CD8-positive, alpha-beta memory T cell (primary cell): Measurements from ENCODE around the gene HAPLN1. TPM values are rescaled to one million over a fixed set of nuclear protein-coding genes. Genes with fewer than 3 reads are reported as not detected.

ENCODE experiments used
- CTCF ChIA-PET: fragments of 350-600 bp; sonication (Branson Sonifier 250); formaldehyde crosslinking; loops from one replicate; lab custom pipeline; 2021; ENCODE audit warnings: antibody characterized with exemption; lab: Charles Lee
- POLR2A ChIA-PET: fragments of 350-600 bp; sonication (Branson Sonifier 250); formaldehyde crosslinking; loops from one replicate; lab custom pipeline; 2021; ENCODE audit warnings: antibody characterized with exemption; lab: Charles Lee
- DNase-seq, 5 donors: peaks; one replicate each; pipeline versions ENCODE4 v3.0.0 to v3.0.0-alpha.2; 2020 to 2022; ENCODE audit warnings: mixed read lengths in 1 of 5
- H3K27ac ChIP-seq: one replicate; pipeline ENCODE4 v1.7.0; 2013; ENCODE audit warnings: low read depth, mild to moderate bottlenecking, low read length, moderate library complexity
- H3K27me3 ChIP-seq: 2 replicates; pipeline ENCODE4 v1.7.0; 2013; ENCODE audit warnings: low read length, mild to moderate bottlenecking; ENCODE audit not compliant: insufficient read depth, poor library complexity, severe bottlenecking
- H3K36me3 ChIP-seq: 2 replicates; pipeline ENCODE4 v1.7.0; 2013; ENCODE audit warnings: mild to moderate bottlenecking, low read length, moderate library complexity; ENCODE audit not compliant: insufficient read depth
- H3K4me1 ChIP-seq: 2 replicates; pipeline ENCODE4 v1.7.0; 2013; ENCODE audit warnings: mild to moderate bottlenecking, low read length, moderate library complexity; ENCODE audit not compliant: insufficient read depth
- H3K4me3 ChIP-seq: 2 replicates; pipeline ENCODE4 v1.7.0; 2013; ENCODE audit warnings: mild to moderate bottlenecking, low read length
- H3K9me3 ChIP-seq: 2 replicates; pipeline ENCODE4 v1.7.0; 2013; ENCODE audit warnings: mild to moderate bottlenecking, low read length
- H3K27ac Mint-ChIP-seq, 8 donors: one replicate each; pipeline ENCODE4 v1.8.0; 2020 to 2021; ENCODE audit warnings: mixed read lengths in 8 of 8, mild to moderate bottlenecking in 6 of 8, inconsistent platforms in 3 of 8, moderate library complexity in 3 of 8
- H3K27me3 Mint-ChIP-seq, 2 donors: one replicate each; pipeline ENCODE4 v1.8.0; 2020 to 2021; ENCODE audit warnings: mixed read lengths in 2 of 2, mild to moderate bottlenecking in 1 of 2, moderate library complexity in 1 of 2
- H3K36me3 Mint-ChIP-seq, 3 donors: one replicate each; pipeline ENCODE4 v1.8.0; 2020 to 2021; ENCODE audit warnings: mixed read lengths in 3 of 3, inconsistent platforms in 1 of 3, mild to moderate bottlenecking in 1 of 3
- H3K4me1 Mint-ChIP-seq, 3 donors: one replicate each; pipeline ENCODE4 v1.8.0; 2020 to 2021; ENCODE audit warnings: mixed read lengths in 3 of 3, inconsistent platforms in 1 of 3, mild to moderate bottlenecking in 1 of 3
- H3K4me3 Mint-ChIP-seq, 7 donors: one replicate each; pipeline ENCODE4 v1.8.0; 2020 to 2021; ENCODE audit warnings: mixed read lengths in 7 of 7, mild to moderate bottlenecking in 6 of 7, moderate library complexity in 4 of 7, inconsistent platforms in 2 of 7
- H3K9me3 Mint-ChIP-seq, 5 donors: one replicate each; pipeline ENCODE4 v1.8.0; 2020 to 2022; ENCODE audit warnings: mixed read lengths in 5 of 5, mild to moderate bottlenecking in 3 of 5, moderate library complexity in 2 of 5, inconsistent platforms in 1 of 5
- polyA plus RNA-seq: library from polyadenylated mRNA; unstranded; fragments of 300-500 nt; fragmentation: Illumina TruSeq; gene quantifications from one replicate; pipeline ENCODE4 v1.2.3, GENCODE V29; 2021
- total RNA-seq, 2 experiments: library from RNA; stranded (reverse); gene quantifications; one replicate each; pipeline ENCODE4 v1.2.3, GENCODE V29; 2021

The HAPLN1 gene
- total and polyA plus RNA-seq, 3 experiments from 2014 or later, result not detected

- H3K27ac Mint-ChIP-seq, result no peak overlapping the region
Measured at GRCh38 chr5:83715236-83716065, 5.2 kb downstream of the HAPLN1 start.

DNA sequence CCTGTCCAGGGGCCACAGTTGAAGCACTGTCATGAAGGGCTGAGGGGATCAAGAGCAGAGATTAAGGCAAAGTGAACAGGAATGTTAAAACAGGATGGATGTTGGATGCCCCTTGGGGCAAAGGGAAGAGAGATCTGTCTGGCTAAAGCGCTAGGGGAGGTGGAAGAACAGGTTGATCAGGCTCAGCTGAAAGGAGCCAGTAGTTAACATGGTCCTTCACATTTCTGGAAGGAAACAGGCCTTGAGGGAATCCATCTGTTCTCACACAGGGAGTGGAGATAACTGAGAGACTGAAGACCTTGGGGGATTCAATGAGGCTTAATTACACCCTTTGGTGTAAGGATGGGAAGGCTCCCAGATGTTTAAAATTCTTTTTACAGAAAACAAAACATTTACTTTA is 5.8 kb downstream of the HAPLN1 start:
- Histone ChIP-seq H3K4me3 (no peak overlapping the region), H3K4me1 (no peaks in the 10 kb centered on the region), H3K9me3 (no peaks in the 10 kb centered on the region), H3K27ac (no peak overlapping the region), H3K36me3 (no peaks in the 10 kb centered on the region), H3K27me3 (peaks cover 4% of the 10 kb centered on the region)
- H3K27me3 Mint-ChIP-seq, result peaks cover 5 to 22% of the 10 kb centered on the region in 2 donors
- DNase-seq, result no peak
- H3K27ac Mint-ChIP-seq, result no peak overlapping the region
- H3K36me3 Mint-ChIP-seq, result no peaks in the 10 kb centered on the region
- H3K9me3 Mint-ChIP-seq, result no peaks in the 10 kb centered on the region
- no peaks in the 10 kb centered on the region for H3K4me1 Mint-ChIP-seq
- ChIA-PET CTCF (no interaction called here), POLR2A (no interaction called here)
- H3K4me3 Mint-ChIP-seq, result no peak overlapping the region

More at GRCh38 chr5:83715236-83716065, 5.2 kb downstream of the HAPLN1 start:
- ChIA-PET CTCF (no interaction called here), POLR2A (no interaction called here)
- H3K27ac ChIP-seq, result no peak overlapping the region
- no peak for DNase-seq
- no peak overlapping the region for H3K4me3 ChIP-seq
- peaks cover 5 to 28% of the 10 kb centered on the region in 2 donors for H3K27me3 Mint-ChIP-seq
- no peaks in the 10 kb centered on the region for H3K4me1 ChIP-seq
- no peaks in the 10 kb centered on the region for H3K9me3 Mint-ChIP-seq
- H3K36me3 ChIP-seq, result no peaks in the 10 kb centered on the region
- H3K4me3 Mint-ChIP-seq, result no peak overlapping the region
- no peaks in the 10 kb centered on the region for H3K4me1 Mint-ChIP-seq
- no peaks in the 10 kb centered on the region for H3K9me3 ChIP-seq
- peaks cover 4% of the 10 kb centered on the region for H3K27me3 ChIP-seq
- no peaks in the 10 kb centered on the region for H3K36me3 Mint-ChIP-seq

DNA sequence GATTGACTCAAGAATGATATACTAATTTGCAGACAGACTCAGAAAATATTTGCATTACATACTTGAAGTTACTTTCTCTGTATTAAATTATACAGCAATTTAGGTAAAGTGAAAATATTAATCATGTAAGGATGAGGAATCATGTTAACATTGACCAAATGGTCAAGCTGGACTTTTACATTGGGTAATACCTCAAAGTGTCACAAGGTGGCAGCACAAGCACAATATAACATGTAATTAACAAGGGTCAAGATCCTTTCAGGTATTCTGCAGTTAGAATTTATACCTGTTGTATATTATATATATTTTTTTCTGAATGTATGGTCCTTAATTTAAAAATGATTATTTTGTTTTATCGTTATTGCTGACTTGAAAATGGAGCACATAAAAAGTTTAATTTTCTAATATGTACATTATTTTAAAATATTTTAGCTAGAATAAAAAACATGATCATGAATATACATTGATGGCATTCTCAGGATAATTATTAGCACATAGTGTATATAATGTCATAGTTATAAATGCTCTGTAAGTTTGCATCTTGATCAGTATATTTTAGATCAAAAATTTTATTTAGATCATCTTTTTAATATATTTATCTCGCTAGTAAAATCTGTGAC is 8.6 kb downstream of the HAPLN1 start:
- Histone ChIP-seq H3K27me3 (no peaks in the 10 kb centered on the region), H3K4me1 (no peaks in the 10 kb centered on the region), H3K36me3 (no peaks in the 10 kb centered on the region), H3K4me3 (no peak overlapping the region), H3K27ac (no peak overlapping the region), H3K9me3 (no peaks in the 10 kb centered on the region)
- POLR2A ChIA-PET, result no interaction called here
- peaks cover 0 to under 1% of the 10 kb centered on the region in 2 donors for H3K27me3 Mint-ChIP-seq
- H3K27ac Mint-ChIP-seq, result no peak overlapping the region
- no peaks in the 10 kb centered on the region for H3K9me3 Mint-ChIP-seq
- no peak overlapping the region for H3K4me3 Mint-ChIP-seq
- H3K36me3 Mint-ChIP-seq, result no peaks in the 10 kb centered on the region
- DNase-seq, result no peak
- CTCF ChIA-PET, result interaction anchor here (1.0 kb wide), 1 partner anchor 10 kb away, joined by 3 read pairs; no protein-coding TSS in a partner anchor
- H3K4me1 Mint-ChIP-seq, result no peaks in the 10 kb centered on the region

DNA sequence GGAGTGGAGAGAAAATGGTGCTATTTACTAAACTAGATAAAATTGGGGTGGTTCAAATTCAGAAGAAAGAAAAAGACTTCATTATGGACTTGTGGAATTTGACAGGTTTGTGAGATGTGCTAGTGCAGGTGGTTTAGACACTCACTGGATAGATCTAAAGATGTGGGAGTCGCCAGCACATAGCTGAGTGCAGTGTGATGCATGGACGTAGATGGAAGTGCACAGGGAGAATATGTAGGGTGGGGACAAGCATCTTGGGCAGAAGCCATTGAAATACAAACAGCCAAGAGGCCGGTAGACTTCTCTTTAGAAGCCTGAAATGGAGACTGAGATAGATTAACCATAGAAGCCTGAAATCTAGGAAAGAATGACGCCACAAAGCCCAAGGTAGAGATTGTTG is 10.7 kb downstream of the HAPLN1 start:
- H3K27me3 ChIP-seq, result no peaks in the 10 kb centered on the region
- no peaks in the 10 kb centered on the region for H3K4me1 ChIP-seq
- no peaks in the 10 kb centered on the region for H3K9me3 ChIP-seq
- Mint-ChIP-seq H3K27ac (no peak overlapping the region), H3K27me3 (no peaks in the 10 kb centered on the region), H3K9me3 (no peaks in the 10 kb centered on the region), H3K4me3 (no peak overlapping the region), H3K36me3 (no peaks in the 10 kb centered on the region), H3K4me1 (no peaks in the 10 kb centered on the region)
- H3K36me3 ChIP-seq, result no peaks in the 10 kb centered on the region
- DNase-seq, result no peak
- ChIA-PET POLR2A (no interaction called here), CTCF (no interaction called here)
- H3K4me3 ChIP-seq, result no peak overlapping the region
- no peak overlapping the region for H3K27ac ChIP-seq

DNA sequence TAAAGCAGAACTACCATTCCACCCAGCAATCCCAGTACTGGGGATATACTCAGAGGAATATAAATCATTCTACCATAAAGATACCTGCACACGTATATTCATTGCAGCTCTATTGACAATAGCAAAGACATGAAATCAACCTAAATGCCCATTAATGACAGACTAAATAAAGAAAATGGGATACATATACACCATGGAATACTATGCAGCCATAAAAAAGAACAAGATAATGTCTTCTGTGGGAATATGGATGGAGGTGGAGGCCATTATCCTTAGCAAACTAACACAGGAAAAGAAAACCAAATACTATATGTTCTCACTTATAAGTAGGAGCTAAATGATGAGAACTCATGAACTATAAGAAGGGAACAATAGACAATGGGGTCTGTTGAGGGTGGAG is 12.5 kb downstream of the HAPLN1 start:
- Mint-ChIP-seq H3K4me1 (no peaks in the 10 kb centered on the region), H3K27ac (no peak overlapping the region), H3K27me3 (peaks cover 0 to 7% of the 10 kb centered on the region in 2 donors), H3K4me3 (no peak overlapping the region), H3K9me3 (peaks cover 0 to 4% (median 1%) of the 10 kb centered on the region in 5 donors), H3K36me3 (no peaks in the 10 kb centered on the region)
- ChIA-PET CTCF (no interaction called here), POLR2A (no interaction called here)
- Histone ChIP-seq H3K27ac (no peak overlapping the region), H3K36me3 (no peaks in the 10 kb centered on the region), H3K4me3 (no peak overlapping the region), H3K9me3 (no peaks in the 10 kb centered on the region), H3K27me3 (no peaks in the 10 kb centered on the region), H3K4me1 (no peaks in the 10 kb centered on the region)
- no peak for DNase-seq

GRCh38 chr5:83703059-83703458 is 17.6 kb downstream of the HAPLN1 start:
- H3K4me1 ChIP-seq, result no peaks in the 10 kb centered on the region
- H3K4me3 ChIP-seq, result no peak overlapping the region
- ChIA-PET CTCF (no interaction called here), POLR2A (no interaction called here)
- Mint-ChIP-seq H3K27ac (no peak overlapping the region), H3K9me3 (peaks cover 0 to 4% (median 1%) of the 10 kb centered on the region in 5 donors), H3K4me1 (no peaks in the 10 kb centered on the region), H3K4me3 (no peak overlapping the region), H3K36me3 (no peaks in the 10 kb centered on the region), H3K27me3 (peaks cover 3 to 7% of the 10 kb centered on the region in 2 donors)
- H3K36me3 ChIP-seq, result no peaks in the 10 kb centered on the region
- H3K9me3 ChIP-seq, result no peaks in the 10 kb centered on the region
- H3K27ac ChIP-seq, result no peak overlapping the region
- no peak for DNase-seq
- H3K27me3 ChIP-seq, result no peaks in the 10 kb centered on the region

GRCh38 chr5:83701886-83702285 is 18.8 kb downstream of the HAPLN1 start:
- Histone ChIP-seq H3K4me3 (no peak overlapping the region), H3K4me1 (no peaks in the 10 kb centered on the region), H3K27me3 (no peaks in the 10 kb centered on the region), H3K9me3 (no peaks in the 10 kb centered on the region), H3K36me3 (no peaks in the 10 kb centered on the region), H3K27ac (no peak overlapping the region)
- POLR2A ChIA-PET, result no interaction called here
- CTCF ChIA-PET, result interaction anchor here (1.2 kb wide), 1 partner anchor 10 kb away, joined by 3 read pairs; no protein-coding TSS in a partner anchor
- Mint-ChIP-seq H3K27me3 (peaks cover 3 to 7% of the 10 kb centered on the region in 2 donors), H3K4me3 (no peak overlapping the region), H3K4me1 (no peaks in the 10 kb centered on the region), H3K9me3 (peaks cover 0 to 4% (median 1%) of the 10 kb centered on the region in 5 donors), H3K27ac (no peak overlapping the region), H3K36me3 (no peaks in the 10 kb centered on the region)
- no peak for DNase-seq

GRCh38 chr5:83689881-83690280 is 30.8 kb downstream of the HAPLN1 start:
- Histone ChIP-seq H3K9me3 (no peaks in the 10 kb centered on the region), H3K27me3 (no peaks in the 10 kb centered on the region), H3K4me1 (no peaks in the 10 kb centered on the region), H3K36me3 (no peaks in the 10 kb centered on the region), H3K4me3 (no peak overlapping the region), H3K27ac (no peak overlapping the region)
- POLR2A ChIA-PET, result no interaction called here
- H3K36me3 Mint-ChIP-seq, result no peaks in the 10 kb centered on the region
- CTCF ChIA-PET, result no interaction called here
- peaks cover 0 to 3% (median 0%) of the 10 kb centered on the region in 5 donors for H3K9me3 Mint-ChIP-seq
- no peak for DNase-seq
- no peaks in the 10 kb centered on the region for H3K4me1 Mint-ChIP-seq
- no peak overlapping the region for H3K27ac Mint-ChIP-seq
- H3K27me3 Mint-ChIP-seq, result peaks cover 0 to 1% of the 10 kb centered on the region in 2 donors
- no peak overlapping the region for H3K4me3 Mint-ChIP-seq
